Sigmoid colon (tissue), 4 donors: ENCODE data around the gene CACHD1.

Source experiments
- CTCF ChIP-seq, 4 experiments: fragments of 450-650 bp in 3 of 4; fragments of 200-600 bp in 1 of 4; IDR thresholded peaks; one replicate each; pipeline ENCODE4 v1.5.1; 2016 to 2019; ENCODE audit warnings: antibody characterized with exemption in 4 of 4, mild to moderate bottlenecking in 3 of 4, moderate library complexity in 2 of 4
- POLR2AphosphoS5 ChIP-seq, 4 donors: sonication (generic); formaldehyde crosslinking; IDR thresholded peaks; one replicate each; pipeline ENCODE4 v1.6.1; 2017; ENCODE audit warnings: antibody characterized with exemption in 4 of 4

DNA sequence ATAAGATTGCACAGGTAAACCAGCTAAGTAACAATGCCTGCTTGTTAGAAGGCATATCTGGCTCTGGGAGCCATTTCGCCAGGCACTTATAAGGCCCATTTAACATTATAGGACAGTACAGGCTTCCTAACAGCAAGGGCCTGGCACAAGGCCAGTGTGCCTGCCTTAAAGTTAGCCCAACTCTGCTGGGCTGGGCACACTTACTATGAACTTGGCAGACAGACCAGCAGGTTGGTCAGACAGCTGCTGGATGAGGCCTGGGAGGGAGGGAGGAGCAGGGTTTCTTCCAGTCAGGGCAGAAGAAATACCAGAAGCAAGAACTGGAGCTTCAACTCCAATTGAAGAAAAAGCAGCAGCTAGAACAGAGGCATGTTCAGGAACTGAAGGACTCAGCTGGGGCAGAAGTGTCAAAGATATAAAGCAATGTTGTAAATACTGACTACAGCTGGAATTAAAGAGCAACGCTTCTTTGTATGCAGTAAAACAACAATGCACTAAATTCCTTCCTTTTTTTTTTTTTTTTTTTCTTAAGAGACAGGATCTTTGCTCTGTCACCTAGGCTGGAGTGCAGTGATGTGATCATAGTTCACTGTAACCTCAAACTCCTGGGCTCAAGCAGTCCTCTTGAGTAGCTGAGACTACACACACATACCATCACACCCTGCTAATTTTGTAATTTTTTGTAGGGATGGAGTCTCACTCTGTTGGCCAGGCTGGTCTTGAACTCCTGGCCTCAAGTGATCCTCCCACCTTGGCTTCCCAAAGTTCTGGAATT lies 4.9 kb downstream of the CACHD1 start:
- TF ChIP-seq CTCF (IDR thresholded peaks at IDR 0.05), result no peak
- TF ChIP-seq POLR2AphosphoS5 (IDR thresholded peaks at IDR 0.05), result peak in 1 of 4 donors; percentile 7
